Liver (tissue), 9 donors: ENCODE measurements around the gene JAG2. TPM values are rescaled to one million over a fixed set of nuclear protein-coding genes. Genes with fewer than 3 reads are reported as not detected.

Experiments used
- DNase-seq: peaks from one replicate; pipeline ENCODE4 v3.0.0-alpha.2; 2017; ENCODE audit warnings: low spot score
- H3K27ac ChIP-seq, 2 donors: one replicate each; pipeline ENCODE4 v1.7.0; 2013; ENCODE audit warnings: inconsistent platforms in 2 of 2, low read length in 2 of 2, control low read depth in 1 of 2, low read depth in 1 of 2, mild to moderate bottlenecking in 1 of 2
- H3K27me3 ChIP-seq, 4 donors: one replicate each; pipeline versions ENCODE4 v1.6.1 to v1.7.0; 2013; ENCODE audit warnings: low read length in 3 of 4, inconsistent platforms in 1 of 4, mild to moderate bottlenecking in 1 of 4, moderate library complexity in 1 of 4; ENCODE audit not compliant: control insufficient read depth in 4 of 4, insufficient read depth in 4 of 4
- H3K36me3 ChIP-seq, 4 donors: one replicate each; pipeline versions ENCODE4 v1.6.1 to v1.7.0; 2013; ENCODE audit warnings: low read length in 3 of 4, mild to moderate bottlenecking in 3 of 4, low read depth in 1 of 4, moderate library complexity in 1 of 4; ENCODE audit not compliant: control insufficient read depth in 4 of 4, insufficient read depth in 3 of 4
- H3K4me1 ChIP-seq, 4 donors: one replicate each; pipeline versions ENCODE4 v1.6.1 to v1.7.0; 2013; ENCODE audit warnings: low read length in 3 of 4, mild to moderate bottlenecking in 3 of 4, moderate library complexity in 1 of 4; ENCODE audit not compliant: control insufficient read depth in 4 of 4, insufficient read depth in 4 of 4
- H3K4me3 ChIP-seq, 3 donors: one replicate each; pipeline versions ENCODE4 v1.6.1 to v1.7.0; 2013; ENCODE audit warnings: low read length in 3 of 3, control low read depth in 1 of 3, low read depth in 1 of 3, mild to moderate bottlenecking in 1 of 3
- H3K9ac ChIP-seq, 2 donors: one replicate each; pipeline ENCODE4 v1.7.0; 2013; ENCODE audit warnings: low read length in 2 of 2, mild to moderate bottlenecking in 2 of 2, moderate library complexity in 2 of 2, control low read depth in 1 of 2, low read depth in 1 of 2
- H3K9me3 ChIP-seq, 4 donors: one replicate each; pipeline versions ENCODE4 v1.6.1 to v1.7.0; 2013; ENCODE audit warnings: low read length in 3 of 4; ENCODE audit not compliant: control insufficient read depth in 4 of 4
- FOXA1 ChIP-seq: IDR thresholded peaks from 2 replicates; pipeline ENCODE4 v1.6.1; 2016; ENCODE audit warnings: antibody characterized with exemption
- FOXA2 ChIP-seq: IDR thresholded peaks from 2 replicates; pipeline ENCODE4 v1.6.1; 2016; ENCODE audit warnings: antibody characterized with exemption
- GABPA ChIP-seq, 2 donors: IDR thresholded peaks in 1 of 2; conservative IDR thresholded peaks in 1 of 2; 2 replicates each; pipeline ENCODE4 v1.6.1; 2016; ENCODE audit warnings: antibody characterized with exemption in 2 of 2, mild to moderate bottlenecking in 1 of 2, moderate library complexity in 1 of 2
- HNF4A ChIP-seq, 2 donors: conservative IDR thresholded peaks; 2 replicates each; pipeline ENCODE4 v1.6.1; 2016; ENCODE audit warnings: antibody characterized with exemption in 2 of 2, mild to moderate bottlenecking in 2 of 2
- HNF4G ChIP-seq: IDR thresholded peaks from 2 replicates; pipeline ENCODE4 v1.6.1; 2016; ENCODE audit warnings: antibody characterized with exemption
- JUND ChIP-seq, 2 donors: IDR thresholded peaks; 2 replicates each; pipeline ENCODE4 v1.6.1; 2016; ENCODE audit warnings: antibody characterized with exemption in 2 of 2
- NR2F2 ChIP-seq: IDR thresholded peaks from 2 replicates; pipeline ENCODE4 v1.6.1; 2016; ENCODE audit warnings: antibody characterized with exemption
- RAD21 ChIP-seq, 2 donors: IDR thresholded peaks; 2 replicates each; pipeline ENCODE4 v1.6.1; 2016; ENCODE audit warnings: antibody characterized with exemption in 2 of 2, mild to moderate bottlenecking in 2 of 2
- RXRA ChIP-seq, 2 donors: IDR thresholded peaks; 2 replicates each; pipeline ENCODE4 v1.6.1; 2017 to 2018; ENCODE audit warnings: antibody characterized with exemption in 2 of 2, mild to moderate bottlenecking in 1 of 2
- SP1 ChIP-seq: IDR thresholded peaks from 2 replicates; pipeline ENCODE4 v1.6.1; 2018; ENCODE audit warnings: antibody characterized with exemption, mild to moderate bottlenecking
- TAF1 ChIP-seq: conservative IDR thresholded peaks from 2 replicates; pipeline ENCODE4 v1.6.1; 2016; ENCODE audit warnings: antibody characterized with exemption, mild to moderate bottlenecking
- YY1 ChIP-seq: IDR thresholded peaks from 2 replicates; pipeline ENCODE4 v1.6.1; 2016; ENCODE audit warnings: antibody characterized with exemption, mild to moderate bottlenecking
- WGBS: extraction: QIAGEN DNeasy Blood & Tissue Kit; methylation state at CpG from one replicate; pipeline ENCODE4 v1.1.7; 2013; 5-methylcytosine and 5-hydroxymethylcytosine counted together
- polyA plus RNA-seq, 2 donors: library from polyadenylated mRNA; stranded (reverse) in 1 of 2; unstranded in 1 of 2; fragments of 200-250 nt in 1 of 2; fragments of >200 nt in 1 of 2; fragmentation: Nextera tagmentation in 1 of 2; extraction: Ambion mirVana in 1 of 2; gene quantifications; one replicate each; pipeline versions ENCODE4 v1.2.1 to v1.2.3, GENCODE V29; 2013 to 2015
- total RNA-seq, 2 donors: library from RNA; depleted of rRNA; stranded (reverse); fragments of >200 nt; gene quantifications; one replicate each; pipeline ENCODE4 v1.2.3, GENCODE V29; 2014
- TF ChIP-seq, protein P1 (sequence below): IDR thresholded peaks from 2 replicates; pipeline ENCODE4 v1.6.1; 2016; ENCODE audit warnings: antibody characterized with exemption
- TF ChIP-seq, protein P2 (sequence below): IDR thresholded peaks from 2 replicates; pipeline ENCODE4 v1.6.1; 2016; ENCODE audit warnings: antibody characterized with exemption, mild to moderate bottlenecking
- TF ChIP-seq, protein P3 (sequence below): IDR thresholded peaks from 2 replicates; pipeline ENCODE4 v1.6.1; 2016; ENCODE audit warnings: antibody characterized with exemption
- TF ChIP-seq, protein P4 (sequence below): fragments of 150-350 bp; IDR thresholded peaks from 2 replicates; pipeline ENCODE4 v1.5.1; 2017; ENCODE audit warnings: improper control_type of control experiment, low read depth, low read length; ENCODE audit not compliant: missing input control
- TF ChIP-seq, protein P5 (sequence below): IDR thresholded peaks from 2 replicates; pipeline ENCODE4 v1.6.1; 2016; ENCODE audit warnings: antibody characterized with exemption
- donor health status: healthy.
- donor health status: healthy.
- donor health status: healthy.
- donor health status: healthy.
- donor health status: healthy.

The JAG2 gene
- total and polyA plus RNA-seq, 4 donors = 0.24 to 1.0 (median 0.54) TPM

DNA sequence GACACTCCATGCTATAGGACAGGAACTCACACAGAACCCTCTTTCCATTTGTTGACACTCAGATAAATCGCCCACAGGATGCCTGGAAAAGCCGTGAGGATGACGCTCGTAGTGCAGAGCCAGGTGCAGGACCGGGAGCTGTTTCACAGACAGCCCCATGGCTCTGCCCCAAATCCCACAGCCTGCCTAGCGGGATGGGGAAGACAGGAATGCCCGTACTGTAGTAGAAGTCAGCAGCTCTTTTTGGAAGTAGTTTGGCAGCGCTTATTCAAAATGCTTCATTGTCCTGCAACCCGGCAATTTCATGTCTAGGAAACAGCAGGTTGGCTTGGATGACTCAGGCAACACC, 41.6 kb downstream of the JAG2 start:
- peaks cover 0 to 4% (median under 1%) of the 10 kb centered on the region in 4 donors for H3K27me3 ChIP-seq
- H3K27ac ChIP-seq = no peak overlapping the region
- no peaks in the 10 kb centered on the region for H3K4me1 ChIP-seq
- H3K9me3 ChIP-seq = peaks cover 0 to 9% (median 4%) of the 10 kb centered on the region in 4 donors
- TF ChIP-seq, protein P1, sequence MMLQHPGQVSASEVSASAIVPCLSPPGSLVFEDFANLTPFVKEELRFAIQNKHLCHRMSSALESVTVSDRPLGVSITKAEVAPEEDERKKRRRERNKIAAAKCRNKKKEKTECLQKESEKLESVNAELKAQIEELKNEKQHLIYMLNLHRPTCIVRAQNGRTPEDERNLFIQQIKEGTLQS = no peak
- TF ChIP-seq GABPA (IDR thresholded peaks at IDR 0.05 in 1 of 2, conservative IDR thresholded peaks at IDR 0.05 in 1 of 2) (no peak), JUND (IDR thresholded peaks at IDR 0.05) (no peak), HNF4G (no peak), HNF4A (conservative IDR thresholded peaks at IDR 0.05) (no peak), NR2F2 (no peak), TAF1 (no peak), SP1 (no peak), RAD21 (IDR thresholded peaks at IDR 0.05) (no peak), YY1 (no peak), RXRA (IDR thresholded peaks at IDR 0.05) (no peak), FOXA1 (no peak), FOXA2 (no peak)
- TF ChIP-seq, protein P2, sequence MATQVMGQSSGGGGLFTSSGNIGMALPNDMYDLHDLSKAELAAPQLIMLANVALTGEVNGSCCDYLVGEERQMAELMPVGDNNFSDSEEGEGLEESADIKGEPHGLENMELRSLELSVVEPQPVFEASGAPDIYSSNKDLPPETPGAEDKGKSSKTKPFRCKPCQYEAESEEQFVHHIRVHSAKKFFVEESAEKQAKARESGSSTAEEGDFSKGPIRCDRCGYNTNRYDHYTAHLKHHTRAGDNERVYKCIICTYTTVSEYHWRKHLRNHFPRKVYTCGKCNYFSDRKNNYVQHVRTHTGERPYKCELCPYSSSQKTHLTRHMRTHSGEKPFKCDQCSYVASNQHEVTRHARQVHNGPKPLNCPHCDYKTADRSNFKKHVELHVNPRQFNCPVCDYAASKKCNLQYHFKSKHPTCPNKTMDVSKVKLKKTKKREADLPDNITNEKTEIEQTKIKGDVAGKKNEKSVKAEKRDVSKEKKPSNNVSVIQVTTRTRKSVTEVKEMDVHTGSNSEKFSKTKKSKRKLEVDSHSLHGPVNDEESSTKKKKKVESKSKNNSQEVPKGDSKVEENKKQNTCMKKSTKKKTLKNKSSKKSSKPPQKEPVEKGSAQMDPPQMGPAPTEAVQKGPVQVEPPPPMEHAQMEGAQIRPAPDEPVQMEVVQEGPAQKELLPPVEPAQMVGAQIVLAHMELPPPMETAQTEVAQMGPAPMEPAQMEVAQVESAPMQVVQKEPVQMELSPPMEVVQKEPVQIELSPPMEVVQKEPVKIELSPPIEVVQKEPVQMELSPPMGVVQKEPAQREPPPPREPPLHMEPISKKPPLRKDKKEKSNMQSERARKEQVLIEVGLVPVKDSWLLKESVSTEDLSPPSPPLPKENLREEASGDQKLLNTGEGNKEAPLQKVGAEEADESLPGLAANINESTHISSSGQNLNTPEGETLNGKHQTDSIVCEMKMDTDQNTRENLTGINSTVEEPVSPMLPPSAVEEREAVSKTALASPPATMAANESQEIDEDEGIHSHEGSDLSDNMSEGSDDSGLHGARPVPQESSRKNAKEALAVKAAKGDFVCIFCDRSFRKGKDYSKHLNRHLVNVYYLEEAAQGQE = no peak
- TF ChIP-seq, protein P3, sequence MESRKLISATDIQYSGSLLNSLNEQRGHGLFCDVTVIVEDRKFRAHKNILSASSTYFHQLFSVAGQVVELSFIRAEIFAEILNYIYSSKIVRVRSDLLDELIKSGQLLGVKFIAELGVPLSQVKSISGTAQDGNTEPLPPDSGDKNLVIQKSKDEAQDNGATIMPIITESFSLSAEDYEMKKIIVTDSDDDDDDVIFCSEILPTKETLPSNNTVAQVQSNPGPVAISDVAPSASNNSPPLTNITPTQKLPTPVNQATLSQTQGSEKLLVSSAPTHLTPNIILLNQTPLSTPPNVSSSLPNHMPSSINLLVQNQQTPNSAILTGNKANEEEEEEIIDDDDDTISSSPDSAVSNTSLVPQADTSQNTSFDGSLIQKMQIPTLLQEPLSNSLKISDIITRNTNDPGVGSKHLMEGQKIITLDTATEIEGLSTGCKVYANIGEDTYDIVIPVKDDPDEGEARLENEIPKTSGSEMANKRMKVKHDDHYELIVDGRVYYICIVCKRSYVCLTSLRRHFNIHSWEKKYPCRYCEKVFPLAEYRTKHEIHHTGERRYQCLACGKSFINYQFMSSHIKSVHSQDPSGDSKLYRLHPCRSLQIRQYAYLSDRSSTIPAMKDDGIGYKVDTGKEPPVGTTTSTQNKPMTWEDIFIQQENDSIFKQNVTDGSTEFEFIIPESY = no peak
- TF ChIP-seq, protein P4, sequence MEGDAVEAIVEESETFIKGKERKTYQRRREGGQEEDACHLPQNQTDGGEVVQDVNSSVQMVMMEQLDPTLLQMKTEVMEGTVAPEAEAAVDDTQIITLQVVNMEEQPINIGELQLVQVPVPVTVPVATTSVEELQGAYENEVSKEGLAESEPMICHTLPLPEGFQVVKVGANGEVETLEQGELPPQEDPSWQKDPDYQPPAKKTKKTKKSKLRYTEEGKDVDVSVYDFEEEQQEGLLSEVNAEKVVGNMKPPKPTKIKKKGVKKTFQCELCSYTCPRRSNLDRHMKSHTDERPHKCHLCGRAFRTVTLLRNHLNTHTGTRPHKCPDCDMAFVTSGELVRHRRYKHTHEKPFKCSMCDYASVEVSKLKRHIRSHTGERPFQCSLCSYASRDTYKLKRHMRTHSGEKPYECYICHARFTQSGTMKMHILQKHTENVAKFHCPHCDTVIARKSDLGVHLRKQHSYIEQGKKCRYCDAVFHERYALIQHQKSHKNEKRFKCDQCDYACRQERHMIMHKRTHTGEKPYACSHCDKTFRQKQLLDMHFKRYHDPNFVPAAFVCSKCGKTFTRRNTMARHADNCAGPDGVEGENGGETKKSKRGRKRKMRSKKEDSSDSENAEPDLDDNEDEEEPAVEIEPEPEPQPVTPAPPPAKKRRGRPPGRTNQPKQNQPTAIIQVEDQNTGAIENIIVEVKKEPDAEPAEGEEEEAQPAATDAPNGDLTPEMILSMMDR = no peak
- TF ChIP-seq, protein P5, sequence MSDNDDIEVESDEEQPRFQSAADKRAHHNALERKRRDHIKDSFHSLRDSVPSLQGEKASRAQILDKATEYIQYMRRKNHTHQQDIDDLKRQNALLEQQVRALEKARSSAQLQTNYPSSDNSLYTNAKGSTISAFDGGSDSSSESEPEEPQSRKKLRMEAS = no peak
- DNase-seq = no peak
- H3K4me3 ChIP-seq = no peak overlapping the region
- no peak overlapping the region for H3K9ac ChIP-seq
- 63% methylated on average over 9 of the region's 9 CpGs for WGBS
- H3K36me3 ChIP-seq = no peaks in the 10 kb centered on the region
